ENCODE data around the gene NEMP2.

DNA sequence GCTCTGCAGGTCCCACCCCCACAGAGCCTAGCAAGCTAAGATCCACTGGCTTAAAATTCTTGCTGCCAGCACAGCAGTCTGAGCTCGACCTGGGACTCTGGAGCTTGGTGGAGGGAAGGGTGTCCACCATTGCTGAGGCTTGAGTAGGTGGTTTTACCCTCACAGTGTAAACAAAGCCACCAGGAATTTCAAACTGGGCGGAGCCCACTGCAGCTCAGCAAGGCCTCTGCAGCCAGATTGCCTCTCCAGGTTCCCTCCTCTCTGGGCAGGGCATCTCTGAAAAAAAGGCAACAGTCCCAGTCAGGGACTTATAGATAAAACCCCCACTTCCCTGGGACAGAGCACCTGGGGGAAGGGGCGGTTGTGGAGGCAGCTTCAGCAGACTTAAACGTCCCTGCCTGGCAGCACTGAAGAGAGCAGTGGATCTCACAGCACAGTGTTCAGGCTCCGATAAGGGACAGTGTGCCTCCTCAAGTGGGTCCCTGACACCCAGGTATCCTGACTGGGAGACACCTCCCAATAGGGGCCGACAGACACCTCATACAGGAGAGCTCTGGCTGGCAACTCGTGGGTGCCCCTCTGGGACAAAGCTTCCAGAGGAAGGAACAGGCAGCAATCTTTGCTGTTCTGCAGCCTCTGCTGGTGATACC is 20.0 kb upstream of the NEMP2 start:
- TF ChIP-seq, protein P1, sequence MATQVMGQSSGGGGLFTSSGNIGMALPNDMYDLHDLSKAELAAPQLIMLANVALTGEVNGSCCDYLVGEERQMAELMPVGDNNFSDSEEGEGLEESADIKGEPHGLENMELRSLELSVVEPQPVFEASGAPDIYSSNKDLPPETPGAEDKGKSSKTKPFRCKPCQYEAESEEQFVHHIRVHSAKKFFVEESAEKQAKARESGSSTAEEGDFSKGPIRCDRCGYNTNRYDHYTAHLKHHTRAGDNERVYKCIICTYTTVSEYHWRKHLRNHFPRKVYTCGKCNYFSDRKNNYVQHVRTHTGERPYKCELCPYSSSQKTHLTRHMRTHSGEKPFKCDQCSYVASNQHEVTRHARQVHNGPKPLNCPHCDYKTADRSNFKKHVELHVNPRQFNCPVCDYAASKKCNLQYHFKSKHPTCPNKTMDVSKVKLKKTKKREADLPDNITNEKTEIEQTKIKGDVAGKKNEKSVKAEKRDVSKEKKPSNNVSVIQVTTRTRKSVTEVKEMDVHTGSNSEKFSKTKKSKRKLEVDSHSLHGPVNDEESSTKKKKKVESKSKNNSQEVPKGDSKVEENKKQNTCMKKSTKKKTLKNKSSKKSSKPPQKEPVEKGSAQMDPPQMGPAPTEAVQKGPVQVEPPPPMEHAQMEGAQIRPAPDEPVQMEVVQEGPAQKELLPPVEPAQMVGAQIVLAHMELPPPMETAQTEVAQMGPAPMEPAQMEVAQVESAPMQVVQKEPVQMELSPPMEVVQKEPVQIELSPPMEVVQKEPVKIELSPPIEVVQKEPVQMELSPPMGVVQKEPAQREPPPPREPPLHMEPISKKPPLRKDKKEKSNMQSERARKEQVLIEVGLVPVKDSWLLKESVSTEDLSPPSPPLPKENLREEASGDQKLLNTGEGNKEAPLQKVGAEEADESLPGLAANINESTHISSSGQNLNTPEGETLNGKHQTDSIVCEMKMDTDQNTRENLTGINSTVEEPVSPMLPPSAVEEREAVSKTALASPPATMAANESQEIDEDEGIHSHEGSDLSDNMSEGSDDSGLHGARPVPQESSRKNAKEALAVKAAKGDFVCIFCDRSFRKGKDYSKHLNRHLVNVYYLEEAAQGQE (IDR thresholded peaks at IDR 0.05; ENCODE audit: insufficient replicate concordance, low read depth): no peak
- TF ChIP-seq, protein P2, sequence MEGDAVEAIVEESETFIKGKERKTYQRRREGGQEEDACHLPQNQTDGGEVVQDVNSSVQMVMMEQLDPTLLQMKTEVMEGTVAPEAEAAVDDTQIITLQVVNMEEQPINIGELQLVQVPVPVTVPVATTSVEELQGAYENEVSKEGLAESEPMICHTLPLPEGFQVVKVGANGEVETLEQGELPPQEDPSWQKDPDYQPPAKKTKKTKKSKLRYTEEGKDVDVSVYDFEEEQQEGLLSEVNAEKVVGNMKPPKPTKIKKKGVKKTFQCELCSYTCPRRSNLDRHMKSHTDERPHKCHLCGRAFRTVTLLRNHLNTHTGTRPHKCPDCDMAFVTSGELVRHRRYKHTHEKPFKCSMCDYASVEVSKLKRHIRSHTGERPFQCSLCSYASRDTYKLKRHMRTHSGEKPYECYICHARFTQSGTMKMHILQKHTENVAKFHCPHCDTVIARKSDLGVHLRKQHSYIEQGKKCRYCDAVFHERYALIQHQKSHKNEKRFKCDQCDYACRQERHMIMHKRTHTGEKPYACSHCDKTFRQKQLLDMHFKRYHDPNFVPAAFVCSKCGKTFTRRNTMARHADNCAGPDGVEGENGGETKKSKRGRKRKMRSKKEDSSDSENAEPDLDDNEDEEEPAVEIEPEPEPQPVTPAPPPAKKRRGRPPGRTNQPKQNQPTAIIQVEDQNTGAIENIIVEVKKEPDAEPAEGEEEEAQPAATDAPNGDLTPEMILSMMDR (IDR thresholded peaks at IDR 0.05; ENCODE audit: insufficient read depth, low read length): no peak

Measured in HL-60 (cell line).